Panc1 (cell line): Measurements from ENCODE around the gene C19orf44. TPM values are rescaled to one million over a fixed set of nuclear protein-coding genes. Genes with fewer than 3 reads are reported as not detected.

Experiments used
- ATAC-seq: fragments of 200-7000 bp; cut with Tn5 transposase; 2 replicates; pipeline ENCODE4 v1.9.1; 2020; ENCODE audit warnings: mild to moderate bottlenecking, moderate library complexity
- BruUV-seq: library from RNA; stranded (reverse); fragments of 400-500 nt; replicated peaks from 2 replicates; lab custom pipeline; 2021; lab: Mats Ljungman, UMichigan
- CTCF ChIA-PET: fragments of 300-600 bp; sonication (Branson Sonifier 250); formaldehyde crosslinking; loops from one replicate; lab custom pipeline; 2022; ENCODE audit warnings: antibody characterized with exemption; lab: Charles Lee
- POLR2A ChIA-PET: fragments of 300-600 bp; sonication (Branson Sonifier 250); formaldehyde crosslinking; loops from one replicate; lab custom pipeline; 2022; ENCODE audit warnings: antibody characterized with exemption; lab: Charles Lee
- DNase-seq: peaks from one replicate; pipeline ENCODE4 v3.0.0-alpha.2; 2010; ENCODE audit warnings: low read depth, low spot score
- H3K27ac ChIP-seq: 2 replicates; pipeline ENCODE4 v1.5.1; 2011; ENCODE audit warnings: mild to moderate bottlenecking, low read length, inconsistent platforms
- H3K27me3 ChIP-seq: fragments of 200-500 bp; sonication (Bioruptor generic); 2 replicates; pipeline ENCODE4 v1.6.0; 2014; ENCODE audit warnings: low read length, inconsistent platforms; ENCODE audit not compliant: control insufficient read depth, insufficient read depth
- H3K36me3 ChIP-seq: fragments of 200-500 bp; sonication (Bioruptor generic); 2 replicates; pipeline ENCODE4 v1.5.1; 2014; ENCODE audit warnings: inconsistent platforms, mild to moderate bottlenecking, low read length, moderate library complexity; ENCODE audit not compliant: control insufficient read depth, insufficient read depth
- H3K4me1 ChIP-seq: 2 replicates; pipeline ENCODE4 v1.5.1; 2011; ENCODE audit warnings: inconsistent platforms, mild to moderate bottlenecking, low read length, moderate library complexity; ENCODE audit not compliant: control insufficient read depth, insufficient read depth
- H3K4me3 ChIP-seq, 2 experiments: 2 replicates each; pipeline ENCODE4 v1.5.1; 2011 to 2012; ENCODE audit warnings: low read depth in 2 of 2, low read length in 2 of 2, mild to moderate bottlenecking in 2 of 2, inconsistent platforms in 1 of 2, moderate library complexity in 1 of 2
- H3K9me3 ChIP-seq: fragments of 200-500 bp; sonication (Bioruptor generic); 2 replicates; pipeline ENCODE4 v1.5.1; 2014; ENCODE audit warnings: low read depth, mild to moderate bottlenecking, inconsistent platforms, low read length, moderate library complexity; ENCODE audit not compliant: control insufficient read depth, insufficient read depth
- POLR2AphosphoS5 ChIP-seq: IDR thresholded peaks from 2 replicates; pipeline ENCODE4 v1.6.1; 2012; ENCODE audit warnings: mild to moderate bottlenecking, low read depth, low read length, moderate library complexity
- SIN3A ChIP-seq: IDR thresholded peaks from 2 replicates; pipeline ENCODE4 v1.6.1; 2012; ENCODE audit warnings: low read depth, mild to moderate bottlenecking, low read length, moderate library complexity, borderline replicate concordance; ENCODE audit not compliant: insufficient read depth
- TCF7L2 ChIP-seq: IDR thresholded peaks from 2 replicates; pipeline ENCODE4 v1.6.1; 2011; ENCODE audit warnings: mild to moderate bottlenecking, low read depth, low read length, inconsistent platforms
- in situ Hi-C: cut with HindIII; loops from 2 replicates; pipeline ENCODE4 v1.10.0; 2016; ENCODE audit warnings: low sequenced_read_pairs, low pct_unique_long_range_greater_than_20kb
- intact Hi-C: fragments of 100-400 bp; cut with micrococcal nuclease; formaldehyde crosslinking; loops from one replicate; pipeline ENCODE4 v1.10.0; 2022; ENCODE audit not compliant: unreplicated experiment
- total RNA-seq: library from RNA; stranded (reverse); gene quantifications from one replicate; pipeline ENCODE4 v1.2.1, GENCODE V29; 2021; ENCODE audit not compliant: unreplicated experiment
- TF ChIP-seq, protein P1 (sequence below): fragments of 450-650 bp; IDR thresholded peaks from 2 replicates; pipeline ENCODE4 v1.5.1; 2017; ENCODE audit warnings: mild to moderate bottlenecking
- TF ChIP-seq, protein P2 (sequence below), 2 experiments: IDR thresholded peaks; 2 replicates each; pipeline ENCODE4 v1.6.1; 2011 to 2012; ENCODE audit warnings: low read depth in 2 of 2, control low read depth in 1 of 2, low read length in 1 of 2, mild to moderate bottlenecking in 1 of 2, moderate library complexity in 1 of 2; ENCODE audit not compliant: insufficient read depth in 1 of 2

Gene C19orf44
- total RNA-seq, 1 experiment from 2014 or later = 4.4 TPM

DNA sequence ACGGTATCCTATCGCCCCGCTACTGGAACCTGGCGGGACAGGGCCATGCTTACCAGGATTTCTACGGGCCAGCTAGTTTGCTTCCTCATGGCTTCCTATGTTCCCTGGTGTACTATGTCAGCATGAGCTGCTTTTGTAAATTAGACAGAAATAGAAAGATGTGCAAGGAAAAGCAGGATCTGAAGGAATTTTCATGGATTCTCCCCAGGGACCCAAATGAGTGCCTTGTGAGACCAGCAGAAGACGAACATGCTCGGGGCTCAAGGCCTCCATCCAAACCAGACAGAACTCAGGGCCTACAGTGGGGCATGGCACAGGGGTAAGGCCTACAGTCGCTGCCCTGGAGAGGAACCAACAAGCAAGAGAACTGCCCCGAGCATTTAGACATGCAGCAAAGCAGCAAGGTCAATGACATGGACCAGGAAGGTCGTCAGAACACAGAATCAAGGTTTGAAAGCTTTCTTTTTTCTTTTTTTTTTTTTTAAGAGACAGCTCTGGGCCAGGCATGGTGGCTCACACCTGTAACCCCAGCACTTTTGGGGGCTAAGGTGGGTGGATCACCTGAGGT, 41.8 kb upstream of the C19orf44 start:
- ATAC-seq = no peak
- ChIA-PET POLR2A (interaction anchor here (0.6 to 0.7 kb wide), 2 partner anchors 11 to 58 kb away, joined by 4 to 17 read pairs; no protein-coding TSS in a partner anchor), CTCF (interaction anchor here (0.6 kb wide), 1 partner anchor 63 kb away, joined by 3 read pairs; no protein-coding TSS in a partner anchor)
- H3K4me1 ChIP-seq = peaks cover 24% of the 10 kb centered on the region
- no peaks in the 10 kb centered on the region for H3K36me3 ChIP-seq
- H3K27me3 ChIP-seq = no peaks in the 10 kb centered on the region
- DNase-seq = no peak
- intact Hi-C loops (no loop called here), in situ Hi-C loops (no loop called here)
- no TSS peak for BruUV-seq
- H3K4me3 ChIP-seq = no peak overlapping the region
- TF ChIP-seq POLR2AphosphoS5 = no peak
- TF ChIP-seq SIN3A = no peak
- TF ChIP-seq, protein P1, sequence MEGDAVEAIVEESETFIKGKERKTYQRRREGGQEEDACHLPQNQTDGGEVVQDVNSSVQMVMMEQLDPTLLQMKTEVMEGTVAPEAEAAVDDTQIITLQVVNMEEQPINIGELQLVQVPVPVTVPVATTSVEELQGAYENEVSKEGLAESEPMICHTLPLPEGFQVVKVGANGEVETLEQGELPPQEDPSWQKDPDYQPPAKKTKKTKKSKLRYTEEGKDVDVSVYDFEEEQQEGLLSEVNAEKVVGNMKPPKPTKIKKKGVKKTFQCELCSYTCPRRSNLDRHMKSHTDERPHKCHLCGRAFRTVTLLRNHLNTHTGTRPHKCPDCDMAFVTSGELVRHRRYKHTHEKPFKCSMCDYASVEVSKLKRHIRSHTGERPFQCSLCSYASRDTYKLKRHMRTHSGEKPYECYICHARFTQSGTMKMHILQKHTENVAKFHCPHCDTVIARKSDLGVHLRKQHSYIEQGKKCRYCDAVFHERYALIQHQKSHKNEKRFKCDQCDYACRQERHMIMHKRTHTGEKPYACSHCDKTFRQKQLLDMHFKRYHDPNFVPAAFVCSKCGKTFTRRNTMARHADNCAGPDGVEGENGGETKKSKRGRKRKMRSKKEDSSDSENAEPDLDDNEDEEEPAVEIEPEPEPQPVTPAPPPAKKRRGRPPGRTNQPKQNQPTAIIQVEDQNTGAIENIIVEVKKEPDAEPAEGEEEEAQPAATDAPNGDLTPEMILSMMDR = no peak
- TF ChIP-seq, protein P2, sequence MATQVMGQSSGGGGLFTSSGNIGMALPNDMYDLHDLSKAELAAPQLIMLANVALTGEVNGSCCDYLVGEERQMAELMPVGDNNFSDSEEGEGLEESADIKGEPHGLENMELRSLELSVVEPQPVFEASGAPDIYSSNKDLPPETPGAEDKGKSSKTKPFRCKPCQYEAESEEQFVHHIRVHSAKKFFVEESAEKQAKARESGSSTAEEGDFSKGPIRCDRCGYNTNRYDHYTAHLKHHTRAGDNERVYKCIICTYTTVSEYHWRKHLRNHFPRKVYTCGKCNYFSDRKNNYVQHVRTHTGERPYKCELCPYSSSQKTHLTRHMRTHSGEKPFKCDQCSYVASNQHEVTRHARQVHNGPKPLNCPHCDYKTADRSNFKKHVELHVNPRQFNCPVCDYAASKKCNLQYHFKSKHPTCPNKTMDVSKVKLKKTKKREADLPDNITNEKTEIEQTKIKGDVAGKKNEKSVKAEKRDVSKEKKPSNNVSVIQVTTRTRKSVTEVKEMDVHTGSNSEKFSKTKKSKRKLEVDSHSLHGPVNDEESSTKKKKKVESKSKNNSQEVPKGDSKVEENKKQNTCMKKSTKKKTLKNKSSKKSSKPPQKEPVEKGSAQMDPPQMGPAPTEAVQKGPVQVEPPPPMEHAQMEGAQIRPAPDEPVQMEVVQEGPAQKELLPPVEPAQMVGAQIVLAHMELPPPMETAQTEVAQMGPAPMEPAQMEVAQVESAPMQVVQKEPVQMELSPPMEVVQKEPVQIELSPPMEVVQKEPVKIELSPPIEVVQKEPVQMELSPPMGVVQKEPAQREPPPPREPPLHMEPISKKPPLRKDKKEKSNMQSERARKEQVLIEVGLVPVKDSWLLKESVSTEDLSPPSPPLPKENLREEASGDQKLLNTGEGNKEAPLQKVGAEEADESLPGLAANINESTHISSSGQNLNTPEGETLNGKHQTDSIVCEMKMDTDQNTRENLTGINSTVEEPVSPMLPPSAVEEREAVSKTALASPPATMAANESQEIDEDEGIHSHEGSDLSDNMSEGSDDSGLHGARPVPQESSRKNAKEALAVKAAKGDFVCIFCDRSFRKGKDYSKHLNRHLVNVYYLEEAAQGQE (IDR thresholded peaks at IDR 0.05; ENCODE audit: insufficient read depth in 1 of 2, low read depth in 2 of 2, low read length in 1 of 2) = no peak
- no peak for TF ChIP-seq TCF7L2
- no peaks in the 10 kb centered on the region for H3K9me3 ChIP-seq
- no peak overlapping the region for H3K27ac ChIP-seq

GRCh38 chr19:16455489-16455888, 40.7 kb upstream of the C19orf44 start:
- CTCF ChIA-PET = no interaction called here
- DNase-seq (no peak), ATAC-seq (no peak)
- no peak overlapping the region for H3K4me3 ChIP-seq
- H3K36me3 ChIP-seq = no peaks in the 10 kb centered on the region
- in situ Hi-C loops = no loop called here
- no TSS peak for BruUV-seq
- peaks cover 24% of the 10 kb centered on the region for H3K4me1 ChIP-seq
- intact Hi-C loops = no loop called here
- no peak overlapping the region for H3K27ac ChIP-seq
- no peaks in the 10 kb centered on the region for H3K9me3 ChIP-seq
- no peaks in the 10 kb centered on the region for H3K27me3 ChIP-seq
- POLR2A ChIA-PET = interaction anchor here (0.6 kb wide), 1 partner anchor 31 kb away, joined by 3 read pairs; no protein-coding TSS in a partner anchor
- TF ChIP-seq SIN3A (no peak), TCF7L2 (no peak), POLR2AphosphoS5 (no peak)
- TF ChIP-seq, protein P1 = no peak
- TF ChIP-seq, protein P2 (IDR thresholded peaks at IDR 0.05; ENCODE audit: insufficient read depth in 1 of 2, low read depth in 2 of 2, low read length in 1 of 2) = no peak
